Erythroblast (primary cell): ENCODE results near the gene AHCY.
"Not testable (repeated sequence)": the region's sequence is repeated elsewhere in the genome, so short reads cannot be mapped to it uniquely, and the experiment has no call there.

Experiments
- DNase-seq, 2 experiments: peaks; one replicate each; lab custom pipeline; 2025; lab: John Stamatoyannopoulos, UW
- GATA1 ChIP-seq: IDR thresholded peaks from 2 replicates; pipeline ENCODE4 v1.6.1; 2011; ENCODE audit warnings: low read depth, mild to moderate bottlenecking, control low read depth, low read length, moderate library complexity
- POLR2A ChIP-seq: IDR thresholded peaks from 2 replicates; pipeline ENCODE4 v1.6.1; 2011; ENCODE audit warnings: mild to moderate bottlenecking, low read length

Gene AHCY

DNA sequence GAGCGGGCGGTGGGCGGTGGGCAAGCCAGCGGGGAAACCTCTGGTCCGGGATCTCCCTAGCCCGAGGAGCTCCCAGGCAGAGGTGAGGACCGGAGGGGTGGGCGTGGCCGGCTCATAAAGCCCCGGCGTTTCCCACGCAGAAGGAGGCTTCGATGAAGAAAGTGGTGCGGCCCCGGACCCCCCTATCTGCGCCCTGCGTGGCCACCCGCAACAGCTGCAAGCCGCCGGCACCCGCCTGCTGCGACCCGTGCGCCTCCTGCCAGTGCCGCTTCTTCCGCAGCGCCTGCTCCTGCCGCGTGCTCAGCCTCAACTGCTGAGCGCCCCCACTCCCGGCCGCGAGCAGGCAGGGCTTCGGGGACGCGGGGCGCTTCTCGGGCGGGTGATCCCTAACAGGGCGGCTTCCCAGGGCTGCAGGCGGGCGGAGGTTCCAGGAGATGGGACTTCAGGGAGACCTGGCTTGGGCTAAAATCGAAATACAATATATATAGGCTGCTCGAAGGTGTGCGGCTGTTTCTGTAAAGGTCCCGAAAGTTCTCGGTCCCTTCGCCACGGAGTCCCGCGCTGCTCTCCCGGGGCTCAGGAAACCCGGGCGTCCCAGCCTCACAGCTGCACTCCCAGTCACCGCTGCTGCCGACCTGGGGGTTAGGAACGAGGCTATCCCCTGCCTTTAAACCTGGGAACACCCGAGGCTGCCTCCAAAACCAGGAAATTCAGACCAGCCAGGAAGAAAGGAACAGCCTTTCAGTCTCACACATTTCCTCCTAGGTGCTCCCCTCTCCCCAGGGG is 34.1 kb downstream of the AHCY start:
- DNase-seq: peak in 1 of 2 experiments; percentile 27
- no peak for TF ChIP-seq POLR2A
- no peak for TF ChIP-seq GATA1

DNA sequence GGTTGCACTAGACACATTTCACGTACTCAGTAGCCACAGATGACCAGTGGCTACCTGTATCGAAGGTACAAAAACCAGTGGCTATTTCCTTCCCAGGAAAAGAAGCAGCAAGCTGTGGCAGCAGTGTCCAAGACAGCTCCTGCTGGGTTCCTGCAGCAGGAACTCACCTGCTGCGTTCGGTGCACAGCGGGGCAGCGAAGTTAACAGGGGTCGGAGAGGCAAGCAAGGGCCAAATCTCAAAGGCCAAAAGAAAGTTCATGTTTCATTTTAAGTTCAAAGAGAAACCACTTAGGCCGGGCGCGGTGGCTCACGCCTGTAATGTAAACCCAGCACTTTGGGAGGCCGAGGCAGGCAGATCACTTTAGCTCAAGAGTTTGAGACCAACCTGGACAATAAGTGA is 35.0 kb downstream of the AHCY start:
- DNase-seq: no peak
- no peak for TF ChIP-seq GATA1
- no peak for TF ChIP-seq POLR2A

DNA sequence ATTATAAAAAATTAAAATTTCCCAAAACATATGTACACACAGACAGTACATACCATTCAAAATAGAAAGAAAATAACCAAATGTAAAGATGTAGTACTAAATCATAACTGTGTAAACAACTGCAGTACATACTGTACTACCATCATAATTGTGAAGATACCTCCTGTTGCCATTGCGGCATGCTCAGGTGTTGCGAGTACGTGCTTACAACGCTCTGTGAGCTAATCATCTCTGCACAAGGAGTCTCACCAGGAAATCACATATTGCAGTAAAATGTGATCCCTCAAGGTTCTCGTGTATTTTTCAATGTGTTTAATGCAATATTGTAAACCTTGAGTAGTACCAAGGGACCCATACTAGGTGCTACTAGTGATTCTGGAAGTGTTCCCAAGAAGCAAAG is 39.0 kb downstream of the AHCY start:
- TF ChIP-seq GATA1: no peak
- TF ChIP-seq POLR2A: no peak
- no peak for DNase-seq

DNA sequence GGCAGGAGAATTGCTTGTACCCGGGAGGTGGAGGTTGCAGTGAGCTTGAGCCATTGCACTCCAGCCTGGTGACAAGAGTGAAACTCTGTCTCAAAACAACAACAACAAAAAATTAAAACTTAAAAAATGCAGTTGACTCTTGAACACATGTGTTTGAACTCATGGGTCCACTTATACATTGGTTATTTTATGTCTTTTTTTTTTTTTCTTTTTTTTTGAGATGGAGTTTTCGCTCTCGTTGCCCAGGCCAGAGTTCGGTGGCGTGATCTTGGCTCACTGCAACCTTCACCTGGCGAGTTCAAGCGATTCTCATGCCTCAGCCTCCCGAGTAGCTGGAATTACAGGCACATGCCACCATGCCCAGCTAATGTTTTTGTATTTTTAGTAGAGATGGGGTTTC is 39.7 kb downstream of the AHCY start:
- not testable (repeated sequence) for DNase-seq

DNA sequence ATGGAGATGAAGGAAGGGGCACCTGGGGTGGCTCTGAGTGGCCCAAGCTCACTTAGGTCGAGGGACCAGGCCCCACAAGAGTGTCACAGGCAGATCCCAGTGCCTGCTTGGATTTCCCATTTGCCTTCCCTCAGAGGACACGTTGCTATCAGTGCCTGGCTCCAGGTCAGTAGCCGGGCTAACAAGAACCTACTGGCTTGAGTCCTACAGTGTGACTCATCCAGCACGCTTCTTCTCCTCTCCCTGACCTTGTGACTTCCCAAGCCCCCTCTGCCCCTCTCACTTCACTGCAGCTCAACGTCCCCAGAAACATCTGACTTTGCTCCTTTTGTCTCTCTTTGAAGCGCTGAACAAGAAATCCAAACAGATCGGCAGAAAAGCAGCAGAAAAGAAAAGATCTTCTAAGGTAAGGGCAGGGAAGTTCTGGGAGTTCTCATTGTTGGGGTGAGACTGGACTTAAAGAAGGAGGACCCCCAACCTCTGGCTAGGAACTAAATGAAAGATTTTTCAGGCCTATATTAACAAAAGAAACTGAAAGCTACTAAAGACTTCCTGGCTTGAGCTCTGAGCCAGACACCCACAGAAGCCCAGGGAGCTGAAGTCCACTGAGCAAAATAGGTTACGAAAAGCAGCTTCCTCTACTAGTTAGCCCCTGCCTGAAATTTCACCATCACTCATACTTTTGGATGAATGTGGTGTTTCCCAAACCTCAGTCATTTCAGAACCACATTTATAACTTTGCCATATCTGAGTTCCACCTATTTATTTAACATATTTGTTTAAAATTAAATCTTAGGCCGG is 40.5 kb downstream of the AHCY start:
- DNase-seq: no peak
- TF ChIP-seq POLR2A: no peak
- TF ChIP-seq GATA1: no peak

DNA sequence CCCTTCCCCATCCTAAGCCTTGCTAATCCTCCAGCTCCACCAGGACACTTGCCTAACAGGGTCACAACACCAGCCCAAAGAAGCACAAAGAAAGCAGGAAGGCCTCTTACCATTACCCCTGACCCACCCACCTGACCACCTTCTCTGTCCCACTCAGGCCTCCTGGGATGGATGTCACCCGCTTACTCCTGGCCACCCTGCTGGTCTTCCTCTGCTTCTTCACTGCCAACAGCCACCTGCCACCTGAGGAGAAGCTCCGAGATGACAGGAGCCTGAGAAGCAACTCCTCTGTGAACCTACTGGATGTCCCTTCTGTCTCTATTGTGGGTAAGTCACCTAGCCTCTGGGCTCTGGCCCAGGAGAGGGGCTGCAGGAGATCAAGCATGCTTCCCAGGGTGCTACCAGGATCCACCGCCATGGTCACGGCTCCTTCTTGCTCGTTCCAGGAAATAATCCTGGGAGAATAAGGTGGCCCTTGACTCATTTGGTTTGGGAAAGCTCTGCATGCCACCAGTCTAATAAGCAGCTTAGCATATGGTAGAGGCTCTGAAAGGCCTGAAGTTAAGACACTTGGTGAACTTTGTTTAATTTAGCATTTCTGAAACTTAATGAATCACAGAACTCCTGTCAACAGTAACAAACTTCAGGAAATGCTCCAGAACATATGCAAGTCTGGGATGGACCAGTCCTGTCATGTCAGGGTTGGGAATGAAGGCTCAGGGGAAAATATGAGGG is 42.8 kb downstream of the AHCY start:
- DNase-seq: no peak

DNA sequence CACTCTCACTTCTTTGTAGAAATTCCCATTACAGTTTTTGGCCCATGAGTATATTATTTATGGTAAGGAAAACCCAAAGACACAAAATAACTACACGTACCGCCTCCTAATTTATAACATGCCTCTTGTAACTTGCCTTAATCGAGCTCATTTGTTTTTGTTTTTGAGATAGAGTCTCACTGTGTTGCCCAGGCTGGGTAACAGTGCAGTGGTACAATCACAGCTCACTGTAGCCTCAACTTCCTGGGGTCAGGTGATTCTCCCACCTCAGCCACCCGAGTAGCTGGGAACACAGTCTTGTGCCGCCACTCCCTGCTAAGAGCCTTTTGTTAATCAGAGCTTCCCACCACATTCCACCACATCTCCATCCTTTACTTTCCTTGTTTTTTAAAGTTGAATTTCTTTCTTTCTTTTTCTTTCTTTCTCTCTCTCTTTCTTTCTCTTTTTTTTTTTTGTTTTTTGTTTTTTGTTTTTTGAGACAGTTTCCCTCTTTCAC is 46.5 kb downstream of the AHCY start:
- no peak for TF ChIP-seq POLR2A
- no peak for TF ChIP-seq GATA1
- DNase-seq: no peak

More for the DNA sequence above, 42.8 kb downstream of the AHCY start:
- TF ChIP-seq GATA1 (no peak), POLR2A (no peak)

DNA sequence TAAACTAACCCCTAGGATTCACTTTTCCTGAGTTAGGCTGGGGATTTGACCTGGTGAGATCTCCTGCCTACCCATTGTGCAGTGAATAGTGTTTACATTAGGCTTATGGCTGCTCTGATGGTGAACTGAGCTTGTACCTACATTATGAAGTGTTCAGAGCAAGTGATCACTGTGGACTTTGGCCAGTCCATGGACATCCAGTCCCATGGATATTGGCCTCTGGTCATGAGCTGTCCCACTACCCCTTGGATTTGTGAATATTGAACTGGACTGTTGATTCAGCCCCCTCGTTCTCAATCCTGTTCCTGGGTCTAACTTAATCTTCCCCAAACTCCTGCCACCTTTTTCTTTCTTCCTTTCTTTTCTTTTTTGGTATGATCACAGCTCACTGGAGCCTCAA is 48.2 kb downstream of the AHCY start:
- TF ChIP-seq POLR2A (no peak), GATA1 (no peak)
- no peak for DNase-seq

DNA sequence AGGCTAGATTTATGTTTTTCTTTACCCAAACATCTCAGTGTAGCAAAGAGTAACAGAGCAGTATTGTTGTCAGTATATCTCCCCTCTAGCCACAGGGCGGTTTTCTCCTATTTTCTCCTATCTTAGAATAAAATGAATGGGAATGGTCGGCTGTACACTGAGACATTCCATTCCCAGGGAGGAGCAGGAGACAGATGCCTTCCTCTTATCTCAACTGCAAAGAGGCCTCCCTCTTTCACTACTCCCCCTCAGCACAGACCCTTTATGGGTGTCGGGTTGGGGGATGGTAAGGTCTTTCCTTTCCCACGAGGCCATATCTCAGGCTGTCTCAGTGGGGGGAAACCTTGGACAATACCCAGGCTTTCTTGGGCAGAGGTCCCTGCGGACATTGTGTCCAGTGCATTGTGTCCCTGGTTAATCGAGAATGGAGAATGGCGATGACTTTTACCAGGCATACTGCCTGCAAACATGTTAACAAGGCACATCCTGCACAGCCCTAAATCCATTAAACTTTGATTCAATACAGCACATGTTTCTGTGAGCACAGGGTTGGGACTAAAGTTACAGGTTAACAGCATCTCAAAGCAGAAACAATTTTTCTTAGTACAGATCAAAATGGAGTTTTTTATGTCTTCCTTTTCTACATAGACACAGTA is 50.6 kb downstream of the AHCY start:
- not testable (repeated sequence) for DNase-seq

DNA sequence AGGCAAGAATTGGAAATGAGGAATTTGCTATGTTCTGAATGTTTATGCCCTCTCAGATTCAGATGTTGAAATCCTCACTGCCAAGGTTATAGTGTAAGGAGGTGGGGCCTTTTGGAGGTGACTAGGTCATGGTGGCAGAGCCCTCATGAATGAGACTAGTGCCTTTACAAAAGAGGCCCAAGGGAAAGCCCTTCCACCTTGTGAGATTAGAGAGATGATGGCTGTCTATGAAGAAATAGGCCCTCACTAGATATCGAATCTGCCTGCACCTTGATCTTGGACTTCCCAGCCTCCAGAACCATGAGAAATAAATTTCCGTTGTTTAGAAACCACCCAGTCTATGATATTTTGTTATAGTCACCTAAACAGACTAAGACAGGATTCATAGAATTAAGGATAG is 51.5 kb downstream of the AHCY start:
- DNase-seq: no peak
- TF ChIP-seq POLR2A (no peak), GATA1 (no peak)

DNA sequence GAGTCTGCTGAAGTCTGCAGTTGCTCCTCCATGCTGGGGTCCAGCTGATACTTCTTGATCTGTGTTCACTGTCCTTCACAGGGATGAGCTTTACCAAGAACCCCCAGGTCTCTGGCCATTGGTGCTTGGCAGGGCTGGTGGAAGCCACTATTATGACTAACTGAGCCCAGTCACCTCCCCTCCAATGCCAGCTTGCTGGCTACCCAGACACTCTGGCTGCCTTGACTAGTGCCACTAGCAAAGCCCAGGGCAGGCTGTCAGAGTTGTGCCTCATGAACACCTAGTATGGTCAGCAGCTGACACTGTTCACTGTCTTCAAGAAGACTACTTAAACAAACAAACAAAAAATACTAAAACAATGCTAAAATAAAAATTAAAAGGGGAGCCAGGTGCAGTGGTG is 53.1 kb downstream of the AHCY start:
- no peak for TF ChIP-seq GATA1
- no peak for DNase-seq

DNA sequence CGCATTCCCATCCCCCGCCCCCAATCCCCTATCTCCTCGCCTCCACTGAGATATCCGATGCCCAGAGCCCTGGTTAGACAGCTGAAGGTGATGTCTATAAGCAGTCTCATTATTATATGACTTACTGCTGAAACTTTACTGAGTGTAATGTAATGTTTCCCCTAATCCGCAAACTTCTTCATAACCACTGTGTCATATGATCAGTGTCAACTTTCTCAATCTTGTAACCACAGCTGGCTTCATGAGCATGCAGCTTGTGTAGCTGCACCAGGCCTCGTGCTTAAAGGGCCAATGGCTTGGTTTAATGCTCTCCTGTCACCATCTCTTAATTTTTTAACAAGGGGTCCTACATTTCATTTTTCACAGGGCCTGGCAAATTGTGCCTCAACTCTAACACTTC is 53.9 kb downstream of the AHCY start:
- TF ChIP-seq GATA1 (no peak), POLR2A (no peak)
- peak in 1 of 2 experiments; percentile 14 for DNase-seq

DNA sequence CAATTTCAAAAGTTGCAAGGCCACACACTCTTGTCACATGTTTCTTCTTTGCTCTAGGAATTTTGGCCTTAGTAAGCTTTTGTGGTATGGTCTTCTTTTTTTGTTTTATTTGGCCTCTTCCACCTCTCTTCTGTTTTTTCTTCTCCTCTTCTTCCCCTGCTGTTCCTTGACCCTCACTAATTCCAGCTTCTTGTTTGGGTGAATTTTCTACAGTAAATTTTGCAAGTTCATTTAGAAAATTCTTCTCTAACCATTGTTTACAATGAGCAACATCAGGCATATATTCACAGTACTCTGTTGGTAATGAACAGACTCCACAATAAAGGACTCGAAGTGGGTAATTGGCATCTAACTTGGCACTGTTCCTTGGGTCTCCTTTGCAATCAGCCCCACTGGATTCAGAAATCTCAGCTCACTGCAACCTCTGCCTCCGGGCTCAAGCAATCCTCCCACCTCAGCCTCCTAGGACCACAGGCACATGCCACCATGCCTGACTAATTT is 57.0 kb downstream of the AHCY start:
- DNase-seq: no peak
- no peak for TF ChIP-seq POLR2A

DNA sequence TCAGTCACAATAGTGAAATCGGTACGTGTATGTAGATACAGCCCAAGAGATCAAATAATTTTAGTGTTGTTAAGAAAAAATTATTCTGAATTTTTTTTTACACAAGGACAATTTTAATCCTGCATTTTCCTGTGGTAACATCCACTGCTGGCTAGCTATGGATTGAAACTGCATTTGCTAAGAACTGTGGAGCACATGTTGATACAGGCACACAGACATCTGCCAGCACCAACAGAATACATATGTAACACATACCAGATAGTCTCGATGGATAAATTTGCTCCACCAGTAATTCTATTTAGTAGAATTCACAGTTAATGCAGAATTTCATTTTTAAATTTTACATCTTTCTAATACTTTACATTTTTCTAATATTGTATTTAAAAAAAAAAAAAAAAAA is 59.8 kb downstream of the AHCY start:
- DNase-seq: no peak
- TF ChIP-seq POLR2A (no peak), GATA1 (no peak)
